NAMALWA (cell line): ENCODE results near the gene LCA5.
"Not testable (repeated sequence)": the region's sequence is repeated elsewhere in the genome, so short reads cannot be mapped to it uniquely, and the experiment has no call there.

Experiments used
- DNase-seq: peaks from one replicate; pipeline ENCODE4 v3.0.0-alpha.2; 2015; ENCODE audit warnings: low spot score

The LCA5 gene

GRCh38 chr6:79466207-79466834, 70.9 kb downstream of the LCA5 start:
- peak; percentile 45 for DNase-seq

GRCh38 chr6:79465381-79465780, 71.8 kb downstream of the LCA5 start:
- DNase-seq, result no peak

GRCh38 chr6:79463621-79464050, 73.6 kb downstream of the LCA5 start:
- no peak for DNase-seq

- no peak for DNase-seq
Measured at GRCh38 chr6:79461205-79461604, 76.0 kb downstream of the LCA5 start.

DNA sequence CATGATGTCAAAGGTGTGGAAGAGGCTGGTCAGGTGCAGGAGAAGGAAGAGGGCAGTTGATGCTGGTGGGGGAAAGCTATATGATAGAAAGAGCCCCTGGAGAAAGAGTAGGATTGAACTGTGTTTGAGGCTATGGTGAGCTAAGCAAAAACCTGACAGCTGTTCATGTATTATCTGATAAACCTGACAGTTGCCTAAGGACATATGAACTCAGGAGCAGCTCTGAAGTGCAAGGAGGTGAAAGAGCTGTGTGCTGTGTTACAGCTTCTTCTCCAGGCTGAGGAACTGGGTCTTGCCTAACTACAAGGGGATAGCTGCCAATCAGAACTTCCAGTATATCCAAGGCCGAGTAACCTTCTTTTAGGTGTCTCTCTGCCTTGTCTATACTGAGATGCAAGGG, 81.8 kb downstream of the LCA5 start:
- no peak for DNase-seq

DNA sequence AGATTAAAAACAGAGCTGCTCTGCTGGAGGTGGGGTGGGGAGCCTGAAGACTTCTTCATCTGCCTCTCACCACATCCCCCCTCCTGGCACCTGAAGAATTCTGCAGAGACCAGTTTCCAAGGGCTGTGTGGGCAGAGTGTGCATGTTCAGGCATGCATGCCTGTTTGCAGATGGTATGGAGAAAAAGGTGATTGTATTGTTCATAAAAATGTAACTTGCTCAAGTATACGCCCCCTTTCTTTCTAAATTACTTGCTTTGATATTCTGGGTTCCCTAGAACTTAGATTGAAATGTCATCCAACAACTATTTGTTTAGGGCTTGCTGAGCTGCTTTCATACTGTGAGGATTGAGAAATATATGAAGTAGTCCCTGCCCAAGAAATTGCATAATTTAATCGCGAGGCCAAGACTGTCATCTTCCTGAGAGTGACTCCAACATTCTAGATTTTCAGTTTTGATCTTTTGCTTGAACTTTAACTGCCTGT, 83.6 kb downstream of the LCA5 start:
- DNase-seq, result no peak

- no peak for DNase-seq
Measured at GRCh38 chr6:79450984-79451383, 86.2 kb downstream of the LCA5 start.

GRCh38 chr6:79446006-79446405, 91.2 kb downstream of the LCA5 start:
- DNase-seq, result no peak

- not testable (repeated sequence) for DNase-seq
Measured at GRCh38 chr6:79443876-79444275, 93.4 kb downstream of the LCA5 start.

DNA sequence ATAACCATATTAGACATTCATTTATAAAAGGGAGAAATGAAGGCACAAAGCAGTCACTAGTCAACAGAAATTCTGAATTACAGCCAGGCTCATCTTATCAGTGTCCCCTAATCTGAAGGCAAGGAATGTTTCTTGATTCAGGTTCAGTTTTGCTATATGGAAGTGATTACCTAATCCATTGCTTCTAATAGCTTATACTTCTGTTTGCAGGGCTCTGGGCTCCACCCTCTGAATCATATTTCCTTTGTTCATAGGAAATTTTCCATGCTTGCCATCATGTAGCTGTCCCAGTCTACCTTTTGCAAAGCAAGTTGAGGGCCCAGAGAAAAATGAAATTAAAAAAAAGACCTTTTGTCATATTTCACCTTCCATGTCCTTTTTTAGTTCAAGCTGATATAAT, 96.0 kb downstream of the LCA5 start:
- DNase-seq, result no peak

GRCh38 chr6:79440598-79440997, 96.6 kb downstream of the LCA5 start:
- no peak for DNase-seq

GRCh38 chr6:79438030-79438429, 99.2 kb downstream of the LCA5 start:
- no peak for DNase-seq

DNA sequence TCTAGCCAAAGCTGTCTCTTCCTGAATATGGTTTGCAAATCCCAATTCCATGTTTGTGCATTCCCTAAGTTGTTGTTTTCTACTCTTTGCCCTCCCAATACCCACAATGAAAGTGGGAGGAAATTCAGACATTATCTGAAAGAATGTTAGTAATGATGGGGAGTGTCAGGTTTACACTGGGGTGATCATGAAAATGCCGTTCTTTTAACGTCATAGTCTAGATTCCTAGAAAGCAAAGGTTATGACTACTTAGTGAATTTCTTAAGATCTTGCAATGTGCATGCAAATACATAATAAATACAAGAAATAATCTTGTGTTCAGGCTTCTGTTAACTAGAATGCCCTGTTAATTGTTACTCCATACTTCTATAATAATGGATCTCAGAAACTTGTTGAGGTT, 101.0 kb downstream of the LCA5 start:
- no peak for DNase-seq

DNA sequence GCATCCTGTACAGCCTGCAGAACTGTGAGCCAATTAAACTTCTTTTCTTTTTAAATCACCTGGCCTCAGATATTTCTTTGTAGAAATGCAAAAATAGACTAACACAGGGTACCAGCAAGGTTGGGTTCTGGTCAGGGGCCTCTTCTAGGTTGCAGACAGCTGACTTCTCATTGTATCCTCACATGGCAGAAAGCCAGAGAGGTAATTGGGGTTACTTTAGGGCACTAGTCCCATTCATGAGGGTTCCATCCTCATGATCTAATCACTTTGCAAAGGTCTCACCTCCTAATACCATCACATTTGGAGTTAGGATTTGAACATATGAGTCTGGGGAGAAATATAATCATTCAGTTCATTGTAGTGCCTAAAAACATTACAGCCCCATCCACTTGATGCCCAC, 101.5 kb downstream of the LCA5 start:
- DNase-seq, result no peak
